Regular cardiac myocyte (primary cell): Measurements from ENCODE around the gene SRRM4. TPM values are rescaled to one million over a fixed set of nuclear protein-coding genes. Genes with fewer than 3 reads are reported as not detected.

Source experiments
- total RNA-seq: library from RNA; depleted of rRNA; stranded (reverse); fragments of >200 nt; gene quantifications from 2 replicates; pipeline ENCODE4 v1.2.3, GENCODE V29; 2014

The SRRM4 gene, protein sequence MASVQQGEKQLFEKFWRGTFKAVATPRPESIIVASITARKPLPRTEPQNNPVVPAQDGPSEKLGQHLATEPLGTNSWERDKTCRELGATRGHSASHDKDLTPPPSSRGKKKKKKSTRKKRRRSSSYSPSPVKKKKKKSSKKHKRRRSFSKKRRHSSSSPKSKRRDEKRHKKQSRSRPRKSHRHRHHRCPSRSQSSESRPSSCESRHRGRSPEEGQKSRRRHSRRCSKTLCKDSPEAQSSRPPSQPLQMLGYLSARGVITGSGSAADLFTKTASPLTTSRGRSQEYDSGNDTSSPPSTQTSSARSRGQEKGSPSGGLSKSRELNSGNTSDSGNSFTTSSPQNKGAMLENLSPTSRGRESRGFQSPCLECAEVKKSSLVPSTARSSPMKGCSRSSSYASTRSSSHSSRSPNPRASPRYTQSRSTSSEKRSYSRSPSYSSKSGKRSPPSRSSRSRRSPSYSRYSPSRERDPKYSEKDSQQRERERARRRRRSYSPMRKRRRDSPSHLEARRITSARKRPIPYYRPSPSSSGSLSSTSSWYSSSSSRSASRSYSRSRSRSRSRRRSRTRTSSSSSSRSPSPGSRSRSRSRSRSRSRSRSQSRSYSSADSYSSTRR
- not detected in 2 replicates for total RNA-seq

DNA sequence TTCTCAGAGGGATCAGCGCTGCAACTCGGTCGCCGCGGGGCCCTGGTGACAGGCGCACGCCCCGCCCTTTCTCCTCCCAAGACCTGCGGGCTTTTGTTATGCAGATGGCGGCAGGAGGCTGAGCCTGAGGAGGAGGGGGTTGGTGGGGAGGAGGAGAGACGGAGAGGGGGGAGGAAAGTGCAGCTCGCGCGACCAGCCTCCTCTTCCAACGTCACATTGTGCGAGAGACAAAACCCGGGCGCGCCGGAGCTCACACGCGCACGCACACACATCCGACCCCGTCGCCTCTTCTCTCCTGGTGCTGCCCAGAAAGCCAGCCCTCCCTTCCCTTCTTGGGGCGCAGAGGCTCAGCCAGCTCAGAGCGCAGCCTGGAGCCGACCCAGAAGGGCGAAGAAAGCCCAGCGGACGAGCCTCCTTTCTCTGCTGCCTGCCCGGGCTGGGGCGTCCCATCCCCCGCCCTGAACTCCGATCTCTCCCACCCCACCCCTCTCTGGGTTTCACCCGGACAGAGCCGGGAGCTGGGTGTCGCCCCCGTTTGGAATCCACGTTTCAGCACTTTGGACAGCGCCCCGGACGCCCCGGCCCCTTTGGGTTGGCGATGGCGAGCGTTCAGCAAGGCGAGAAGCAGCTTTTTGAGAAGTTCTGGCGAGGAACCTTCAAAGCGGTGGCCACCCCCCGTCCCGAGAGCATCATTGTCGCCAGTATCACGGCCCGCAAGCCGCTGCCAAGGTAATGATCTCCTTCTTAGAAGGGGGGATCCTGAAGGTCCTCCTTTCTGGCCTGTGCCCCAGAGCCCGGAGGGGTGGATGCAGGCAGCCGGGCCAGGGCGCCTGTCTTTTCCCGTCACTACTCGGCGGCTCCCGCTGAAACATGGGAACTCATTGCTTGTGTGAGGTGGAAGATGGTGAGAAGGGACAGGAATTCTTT, at the start of gene SRRM4:
SRRM4 (plus strand) TSS at position 257 of the 927 bp plus-strand sequence; CDS start at position 599, 342 bp downstream.

DNA sequence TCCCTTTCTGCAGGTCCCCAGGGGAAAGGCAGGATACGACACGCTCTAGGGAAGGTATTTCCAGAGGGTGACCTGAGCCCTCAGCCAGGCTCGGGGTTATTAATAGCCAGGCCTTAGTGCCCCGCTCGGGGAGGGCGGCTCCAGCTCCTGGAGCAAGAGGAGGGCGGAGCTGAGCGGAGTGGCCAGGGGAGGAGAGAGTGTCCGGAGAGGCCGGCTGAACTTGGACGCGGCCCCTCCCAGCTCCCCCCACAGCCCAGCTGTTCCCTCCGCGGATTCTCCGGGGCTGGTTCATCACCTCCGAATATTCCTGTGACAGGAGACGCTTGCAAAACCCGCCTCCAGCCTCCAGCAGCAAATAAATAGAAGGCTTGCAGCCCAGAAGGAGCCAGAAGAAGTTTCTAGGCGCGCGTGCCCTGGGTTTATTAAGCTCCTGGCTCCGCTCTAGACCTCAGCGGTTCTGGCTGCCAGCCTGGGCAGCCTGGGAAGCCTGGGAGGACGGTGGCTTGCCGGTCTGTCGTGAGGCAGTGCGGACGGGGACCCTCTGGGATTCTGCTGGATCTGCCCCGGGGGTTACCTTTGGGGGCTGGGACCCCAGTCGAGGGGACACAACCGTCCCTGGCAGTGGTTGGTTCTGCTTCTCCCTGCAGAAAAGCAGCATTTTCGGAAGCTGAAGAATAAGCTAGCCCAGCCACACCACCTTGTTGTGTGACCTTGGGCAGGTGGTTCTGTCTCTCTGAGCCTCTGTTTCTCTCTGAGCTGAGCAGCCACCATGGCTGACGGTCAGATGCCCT, 197.4 kb downstream of the SRRM4 start, which contains the start of gene HSPB8:
HSPB8 (plus strand) TSS at position 388 of the 791 bp plus-strand sequence; CDS start at position 770, 382 bp downstream.

Other genes starting within 250 kb of the SRRM4 start
- 34.1 and 35.1 TPM in 2 replicates for gene HSPB8, start 197.4 kb downstream of the SRRM4 start, total RNA-seq